Thoracic aorta (tissue), 2 donors: ENCODE results near the gene TRAPPC13. TPM values are rescaled to one million over a fixed set of nuclear protein-coding genes. Genes with fewer than 3 reads are reported as not detected.

Experiments
- ATAC-seq: fragments of 150-250 bp; one replicate; pipeline ENCODE4 v1.8.0; 2017; ENCODE audit warnings: low read depth; ENCODE audit not compliant: insufficient number of reproducible peaks, low FRiP score
- DNase-seq: peaks from one replicate; pipeline ENCODE4 v3.0.0-alpha.2; 2020; ENCODE audit warnings: low spot score
- H3K27ac ChIP-seq, 2 donors: fragments of 200-600 bp; sonication (generic); 1 replicate in 1 of 2; 2 replicates in 1 of 2; pipeline ENCODE4 v1.5.1; 2016; ENCODE audit warnings: mild to moderate bottlenecking in 2 of 2, moderate library complexity in 2 of 2
- H3K27me3 ChIP-seq: fragments of 200-600 bp; sonication (generic); replicated peaks from 2 replicates; pipeline ENCODE4 v1.6.0; 2016; ENCODE audit warnings: mild to moderate bottlenecking; ENCODE audit not compliant: insufficient read depth
- H3K36me3 ChIP-seq: fragments of 200-600 bp; sonication (generic); one replicate; pipeline ENCODE4 v1.5.1; 2016
- H3K4me1 ChIP-seq, 2 donors: fragments of 200-600 bp; sonication (generic); 1 replicate in 1 of 2; 2 replicates in 1 of 2; pipeline versions ENCODE4 v1.5.1 to v1.6.0; 2016; ENCODE audit warnings: low read depth in 2 of 2, mild to moderate bottlenecking in 1 of 2; ENCODE audit not compliant: control insufficient read depth in 1 of 2
- H3K4me3 ChIP-seq: fragments of 200-600 bp; sonication (generic); 2 replicates; pipeline ENCODE4 v1.5.1; 2016; ENCODE audit warnings: mild to moderate bottlenecking
- H3K9me3 ChIP-seq: fragments of 200-600 bp; sonication (generic); 2 replicates; pipeline ENCODE4 v1.5.1; 2016
- total RNA-seq, 2 donors: library from RNA; depleted of rRNA; stranded (reverse); fragments of >200 nt; gene quantifications; one replicate each; pipeline versions ENCODE4 v1.1.0 to v1.2.3, GENCODE V29; 2016
- TF ChIP-seq, protein P1 (sequence below): fragments of 200-600 bp; sonication (generic); IDR thresholded peaks from one replicate; pipeline ENCODE4 v1.5.1; 2019; ENCODE audit warnings: antibody characterized with exemption

The TRAPPC13 gene
- total RNA-seq, 2 donors from 2014 or later, result 9.7 to 14.4 TPM

DNA sequence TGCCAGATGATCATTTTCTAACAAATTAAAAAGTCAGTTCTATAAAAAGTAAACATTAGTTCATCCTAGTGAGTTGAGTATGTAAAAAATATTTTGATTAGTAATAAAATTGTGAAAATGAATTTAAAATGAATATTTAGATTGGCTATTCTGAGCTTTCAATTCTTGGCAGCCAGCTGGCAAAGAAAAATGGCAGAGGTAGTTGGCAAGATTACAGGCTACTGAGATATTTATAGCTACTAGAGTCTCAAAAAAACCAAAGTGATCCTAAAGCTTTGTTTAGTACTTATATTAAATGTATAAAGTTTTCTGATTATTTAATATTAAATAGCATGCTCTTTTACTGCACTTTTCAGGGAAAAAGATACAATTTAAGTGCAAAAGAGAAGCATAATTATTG lies 72.1 kb downstream of the TRAPPC13 start:
- ATAC-seq (no peak), DNase-seq (no peak)
- H3K4me1 ChIP-seq, result peaks cover 14% of the 10 kb centered on the region in 2 donors
- peaks cover 5% of the 10 kb centered on the region for H3K36me3 ChIP-seq
- H3K9me3 ChIP-seq, result no peaks in the 10 kb centered on the region
- H3K27me3 ChIP-seq, result no peaks in the 10 kb centered on the region
- H3K4me3 ChIP-seq, result no peak overlapping the region
- TF ChIP-seq, protein P1, sequence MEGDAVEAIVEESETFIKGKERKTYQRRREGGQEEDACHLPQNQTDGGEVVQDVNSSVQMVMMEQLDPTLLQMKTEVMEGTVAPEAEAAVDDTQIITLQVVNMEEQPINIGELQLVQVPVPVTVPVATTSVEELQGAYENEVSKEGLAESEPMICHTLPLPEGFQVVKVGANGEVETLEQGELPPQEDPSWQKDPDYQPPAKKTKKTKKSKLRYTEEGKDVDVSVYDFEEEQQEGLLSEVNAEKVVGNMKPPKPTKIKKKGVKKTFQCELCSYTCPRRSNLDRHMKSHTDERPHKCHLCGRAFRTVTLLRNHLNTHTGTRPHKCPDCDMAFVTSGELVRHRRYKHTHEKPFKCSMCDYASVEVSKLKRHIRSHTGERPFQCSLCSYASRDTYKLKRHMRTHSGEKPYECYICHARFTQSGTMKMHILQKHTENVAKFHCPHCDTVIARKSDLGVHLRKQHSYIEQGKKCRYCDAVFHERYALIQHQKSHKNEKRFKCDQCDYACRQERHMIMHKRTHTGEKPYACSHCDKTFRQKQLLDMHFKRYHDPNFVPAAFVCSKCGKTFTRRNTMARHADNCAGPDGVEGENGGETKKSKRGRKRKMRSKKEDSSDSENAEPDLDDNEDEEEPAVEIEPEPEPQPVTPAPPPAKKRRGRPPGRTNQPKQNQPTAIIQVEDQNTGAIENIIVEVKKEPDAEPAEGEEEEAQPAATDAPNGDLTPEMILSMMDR, result no peak
- H3K27ac ChIP-seq, result peak overlapping the region in 1 of 2 donors; percentile 43

DNA sequence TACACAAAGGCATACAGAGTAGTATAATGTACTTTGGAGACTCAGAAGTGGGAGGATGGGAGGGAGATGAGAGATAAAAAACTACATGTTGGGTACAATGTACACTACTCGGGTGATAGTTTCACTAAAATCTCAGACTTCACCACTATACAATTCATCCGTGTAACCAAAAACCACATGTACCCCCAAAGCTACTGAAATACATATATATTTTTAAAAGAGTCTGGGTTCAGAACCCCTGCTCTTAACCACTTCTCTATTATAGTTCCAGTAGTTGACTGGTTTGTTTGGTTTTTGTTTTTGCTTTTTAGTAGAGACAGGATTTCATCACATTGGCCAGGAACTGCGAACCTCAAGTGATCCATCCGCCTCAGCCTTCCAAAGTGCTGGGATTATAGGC lies 74.5 kb downstream of the TRAPPC13 start:
- H3K4me1 ChIP-seq, result peaks cover 14% of the 10 kb centered on the region in 2 donors
- DNase-seq (no peak), ATAC-seq (no peak)
- TF ChIP-seq, protein P1, result no peak
- H3K4me3 ChIP-seq, result no peak overlapping the region
- H3K27me3 ChIP-seq, result no peaks in the 10 kb centered on the region
- H3K27ac ChIP-seq, result no peak overlapping the region
- no peaks in the 10 kb centered on the region for H3K9me3 ChIP-seq
- H3K36me3 ChIP-seq, result peaks cover 10% of the 10 kb centered on the region

DNA sequence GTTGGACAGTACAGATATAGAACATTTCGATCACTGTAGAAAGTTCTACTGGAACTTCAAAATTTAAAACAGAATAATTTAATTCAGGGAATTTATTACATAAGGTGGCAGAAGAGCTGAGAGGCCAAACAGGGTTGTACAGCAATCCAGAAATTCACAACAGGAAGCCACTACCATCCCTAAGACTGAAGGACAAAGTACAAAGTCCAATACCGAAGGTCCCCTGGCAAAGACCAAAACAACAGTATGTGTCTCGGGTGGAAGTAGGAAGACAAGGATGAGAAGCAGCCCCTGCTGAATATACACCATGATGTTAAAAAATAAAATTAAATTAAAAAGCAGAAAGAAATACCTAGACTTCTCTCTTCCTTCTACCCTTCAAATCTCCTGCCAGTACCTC lies 77.2 kb downstream of the TRAPPC13 start:
- H3K36me3 ChIP-seq, result peaks cover 16% of the 10 kb centered on the region

DNA sequence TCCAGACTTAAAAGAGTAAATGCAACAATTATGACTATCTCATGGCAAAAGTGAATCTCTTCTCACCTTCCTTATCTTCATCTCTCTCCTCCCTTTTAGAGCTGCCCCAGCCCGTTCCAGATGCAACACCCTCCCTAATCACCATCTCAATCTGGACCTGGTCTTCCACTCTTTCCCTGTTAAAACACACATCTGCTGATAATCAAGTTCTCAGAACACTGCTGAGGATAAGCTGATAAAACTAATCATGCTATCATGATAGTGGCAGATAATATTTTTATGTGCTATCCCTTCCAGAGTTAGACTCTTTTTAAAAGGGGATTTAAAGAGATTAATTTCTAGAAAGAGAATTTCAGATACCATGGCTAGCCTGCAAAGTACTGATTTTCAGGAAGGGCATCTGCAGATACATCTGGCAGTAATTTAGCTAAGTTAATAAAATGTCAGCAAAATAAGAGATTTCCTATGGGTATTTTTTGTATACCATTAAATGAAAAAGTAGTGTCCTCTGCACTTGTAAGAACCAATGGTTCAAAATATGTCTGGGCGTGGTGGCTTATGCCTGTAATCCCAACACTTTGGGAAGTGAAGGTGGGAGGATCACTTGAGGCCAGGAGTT lies 79.9 kb downstream of the TRAPPC13 start:
- no peaks in the 10 kb centered on the region for H3K27me3 ChIP-seq
- H3K36me3 ChIP-seq, result peaks cover 15% of the 10 kb centered on the region
- DNase-seq (no peak), ATAC-seq (no peak)
- H3K27ac ChIP-seq, result no peak overlapping the region
- TF ChIP-seq, protein P1, result no peak
- no peaks in the 10 kb centered on the region for H3K9me3 ChIP-seq
- H3K4me1 ChIP-seq, result no peaks in the 10 kb centered on the region
- H3K4me3 ChIP-seq, result no peak overlapping the region

More for the DNA sequence above, 77.2 kb downstream of the TRAPPC13 start:
- no peak overlapping the region for H3K4me3 ChIP-seq
- peaks cover 3 to 6% of the 10 kb centered on the region in 2 donors for H3K4me1 ChIP-seq
- no peak overlapping the region for H3K27ac ChIP-seq
- ATAC-seq (no peak), DNase-seq (no peak)
- no peaks in the 10 kb centered on the region for H3K27me3 ChIP-seq
- TF ChIP-seq, protein P1, result no peak
- H3K9me3 ChIP-seq, result no peaks in the 10 kb centered on the region

DNA sequence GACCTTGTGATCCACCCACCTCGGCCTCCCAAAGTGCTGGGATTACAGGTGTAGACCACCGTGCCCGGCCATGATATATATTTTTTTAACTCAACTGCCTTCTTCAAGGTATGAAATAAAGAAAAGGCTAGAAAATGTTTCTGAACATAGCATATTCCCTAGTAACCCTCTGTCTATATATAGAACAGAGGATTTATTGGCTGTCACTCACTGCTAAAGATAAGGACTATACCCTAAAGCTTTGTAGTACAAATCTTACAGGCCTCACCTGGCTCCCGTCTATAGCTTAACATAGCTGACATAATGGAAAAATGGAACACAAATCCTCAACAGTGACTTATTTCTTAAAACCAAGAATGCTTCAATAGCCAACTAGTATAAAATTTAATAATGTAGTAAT lies 82.8 kb downstream of the TRAPPC13 start:
- ATAC-seq (no peak), DNase-seq (no peak)
- Histone ChIP-seq H3K9me3 (no peaks in the 10 kb centered on the region), H3K27ac (no peak overlapping the region), H3K27me3 (no peaks in the 10 kb centered on the region), H3K4me3 (no peak overlapping the region), H3K36me3 (peaks cover 19% of the 10 kb centered on the region), H3K4me1 (no peaks in the 10 kb centered on the region)
- TF ChIP-seq, protein P1, result no peak
